Activated T-helper 2 cell treated with anti-CD3 and anti-CD28 coated beads, Interferon-gamma antibody, Interleukin-2, Interleukin-4, amounts not matched to agents 10 μg/mL and 5 μg/mL and 100 μg/mL, durations not matched to agents 14 hours and 24 hours and 36 hours (primary cell): ENCODE results near the gene RHOB. TPM values are rescaled to one million over a fixed set of nuclear protein-coding genes. Genes with fewer than 3 reads are reported as not detected.
"Not testable (repeated sequence)": the region's sequence is repeated elsewhere in the genome, so short reads cannot be mapped to it uniquely, and the experiment has no call there.

Experiments used
- DNase-seq: peaks from one replicate; pipeline ENCODE4 v3.0.0; 2021; ENCODE audit warnings: low spot score
- H3K27ac Mint-ChIP-seq: one replicate; pipeline ENCODE4 v1.8.0; 2021; ENCODE audit warnings: mixed read lengths
- H3K27me3 Mint-ChIP-seq: one replicate; pipeline ENCODE4 v1.8.0; 2021; ENCODE audit warnings: low read depth, mixed read lengths
- H3K36me3 Mint-ChIP-seq: one replicate; pipeline ENCODE4 v1.8.0; 2021; ENCODE audit warnings: low read depth, mixed read lengths
- H3K4me1 Mint-ChIP-seq: one replicate; pipeline ENCODE4 v1.8.0; 2021; ENCODE audit warnings: low read depth, mixed read lengths
- H3K4me3 Mint-ChIP-seq: one replicate; pipeline ENCODE4 v1.8.0; 2021; ENCODE audit warnings: low read depth, mild to moderate bottlenecking, moderate library complexity, mixed read lengths
- H3K9me3 Mint-ChIP-seq: one replicate; pipeline ENCODE4 v1.8.0; 2021; ENCODE audit warnings: mixed read lengths
- intact Hi-C: fragments of 100-400 bp; cut with micrococcal nuclease; formaldehyde crosslinking; loops from one replicate; pipeline ENCODE4 v1.15.1; 2023
- total RNA-seq: library from RNA; stranded (reverse); gene quantifications from 2 replicates; pipeline ENCODE4 v1.2.3, GENCODE V29; 2022

The RHOB gene
- total RNA-seq, 1 donor from 2014 or later = 119 TPM

- Mint-ChIP-seq H3K27me3 (peaks cover 20% of the 10 kb centered on the region), H3K4me3 (no peak overlapping the region), H3K36me3 (peaks cover 20% of the 10 kb centered on the region), H3K4me1 (peaks cover 16% of the 10 kb centered on the region), H3K27ac (no peak overlapping the region), H3K9me3 (no peaks in the 10 kb centered on the region)
- no peak for DNase-seq
- intact Hi-C loops = no loop called here
Observed at GRCh38 chr2:20452551-20452950, 5.7 kb downstream of the RHOB start.

- H3K36me3 Mint-ChIP-seq = peaks cover 14% of the 10 kb centered on the region
- intact Hi-C loops = no loop called here
- peaks cover 17% of the 10 kb centered on the region for H3K4me1 Mint-ChIP-seq
- no peak overlapping the region for H3K27ac Mint-ChIP-seq
- H3K4me3 Mint-ChIP-seq = no peak overlapping the region
- H3K27me3 Mint-ChIP-seq = peaks cover 16% of the 10 kb centered on the region
- no peaks in the 10 kb centered on the region for H3K9me3 Mint-ChIP-seq
- DNase-seq = no peak
Observed at GRCh38 chr2:20453087-20453486, 6.2 kb downstream of the RHOB start.

GRCh38 chr2:20454036-20454981 is 7.4 kb downstream of the RHOB start:
- H3K4me1 Mint-ChIP-seq = peaks cover 17% of the 10 kb centered on the region
- H3K36me3 Mint-ChIP-seq = peaks cover 5% of the 10 kb centered on the region
- no peaks in the 10 kb centered on the region for H3K9me3 Mint-ChIP-seq
- H3K4me3 Mint-ChIP-seq = no peak overlapping the region
- H3K27me3 Mint-ChIP-seq = peaks cover 11% of the 10 kb centered on the region
- DNase-seq = no peak
- intact Hi-C loops = no loop called here
- no peak overlapping the region for H3K27ac Mint-ChIP-seq

- intact Hi-C loops = no loop called here
- Mint-ChIP-seq H3K9me3 (no peaks in the 10 kb centered on the region), H3K4me1 (peaks cover 13% of the 10 kb centered on the region), H3K4me3 (no peak overlapping the region), H3K27ac (no peak overlapping the region), H3K36me3 (no peaks in the 10 kb centered on the region), H3K27me3 (peaks cover 12% of the 10 kb centered on the region)
- DNase-seq = no peak
Observed at GRCh38 chr2:20455076-20455587, 8.3 kb downstream of the RHOB start.

GRCh38 chr2:20456116-20456571 is 9.3 kb downstream of the RHOB start:
- Mint-ChIP-seq H3K9me3 (no peaks in the 10 kb centered on the region), H3K4me1 (peaks cover 13% of the 10 kb centered on the region), H3K27me3 (peaks cover 21% of the 10 kb centered on the region), H3K4me3 (no peak overlapping the region), H3K36me3 (no peaks in the 10 kb centered on the region), H3K27ac (no peak overlapping the region)
- intact Hi-C loops = loop anchor here (2.0 kb wide), 1 partner anchor 125 kb away; no protein-coding TSS in a partner anchor
- no peak for DNase-seq

- no peak for DNase-seq
- Mint-ChIP-seq H3K4me1 (peaks cover 13% of the 10 kb centered on the region), H3K9me3 (no peaks in the 10 kb centered on the region), H3K4me3 (no peak overlapping the region), H3K36me3 (no peaks in the 10 kb centered on the region), H3K27ac (peak overlapping the region; percentile 80), H3K27me3 (peaks cover 28% of the 10 kb centered on the region)
- intact Hi-C loops = loop anchor here (1.0 to 2.0 kb wide), 2 partner anchors 50 to 124 kb away; no protein-coding TSS in a partner anchor
Observed at GRCh38 chr2:20456636-20457426, 10.0 kb downstream of the RHOB start.

- H3K27me3 Mint-ChIP-seq = peaks cover 35% of the 10 kb centered on the region
- peaks cover 13% of the 10 kb centered on the region for H3K4me1 Mint-ChIP-seq
- DNase-seq = no peak
- H3K36me3 Mint-ChIP-seq = no peaks in the 10 kb centered on the region
- H3K27ac Mint-ChIP-seq = peak overlapping the region; percentile 80
- H3K4me3 Mint-ChIP-seq = no peak overlapping the region
- no peaks in the 10 kb centered on the region for H3K9me3 Mint-ChIP-seq
- intact Hi-C loops = loop anchor here (1.0 to 2.0 kb wide), 2 partner anchors 49 to 123 kb away; no protein-coding TSS in a partner anchor
Observed at GRCh38 chr2:20457661-20458630, 11.1 kb downstream of the RHOB start.

- Mint-ChIP-seq H3K4me1 (peaks cover 13% of the 10 kb centered on the region), H3K27me3 (peaks cover 30% of the 10 kb centered on the region)
- H3K36me3 Mint-ChIP-seq, DNase-seq, H3K27ac Mint-ChIP-seq, H3K9me3 Mint-ChIP-seq, intact Hi-C loops, H3K4me3 Mint-ChIP-seq: not testable (repeated sequence)
Observed at GRCh38 chr2:20458737-20459484, 12.0 kb downstream of the RHOB start.

- no peak for DNase-seq
- Mint-ChIP-seq H3K4me1 (no peaks in the 10 kb centered on the region), H3K27ac (no peak overlapping the region), H3K27me3 (peaks cover 19% of the 10 kb centered on the region), H3K9me3 (no peaks in the 10 kb centered on the region), H3K4me3 (no peak overlapping the region), H3K36me3 (no peaks in the 10 kb centered on the region)
- intact Hi-C loops = no loop called here
Observed at GRCh38 chr2:20465716-20466394, 19.0 kb downstream of the RHOB start.

- Mint-ChIP-seq H3K4me3 (no peak overlapping the region), H3K36me3 (no peaks in the 10 kb centered on the region), H3K27me3 (peaks cover 3% of the 10 kb centered on the region), H3K9me3 (no peaks in the 10 kb centered on the region), H3K4me1 (no peaks in the 10 kb centered on the region), H3K27ac (no peak overlapping the region)
- intact Hi-C loops = no loop called here
- DNase-seq = no peak
Observed at GRCh38 chr2:20467789-20468548, 21.1 kb downstream of the RHOB start.
